IMR-90 (cell line): ENCODE data around the gene GPR183. TPM values are rescaled to one million over a fixed set of nuclear protein-coding genes. Genes with fewer than 3 reads are reported as not detected.

ENCODE experiments used
- ATAC-seq: fragments of 200-7000 bp; cut with Tn5 transposase; 2 replicates; pipeline ENCODE4 v1.9.1; 2020; ENCODE audit warnings: low read depth, mild to moderate bottlenecking, moderate library complexity
- BruUV-seq: library from RNA; stranded (reverse); fragments of 400-500 nt; replicated peaks from 2 replicates; lab custom pipeline; 2021; lab: Mats Ljungman, UMichigan
- CTCF ChIA-PET: fragments of 300-600 bp; formaldehyde crosslinking; extraction: SDS; loops from one replicate; lab custom pipeline; 2021; ENCODE audit warnings: antibody characterized with exemption; lab: Yijun Ruan, JAX
- POLR2A ChIA-PET: fragments of 300-600 bp; sonication (Branson Sonifier 250); formaldehyde crosslinking; loops from one replicate; lab custom pipeline; 2022; ENCODE audit warnings: antibody characterized with exemption; ENCODE audit not compliant: unreplicated experiment; lab: Charles Lee
- DNase-seq: peaks from one replicate; pipeline ENCODE4 v3.0.0; 2013
- H2AFZ ChIP-seq: replicated peaks from 2 replicates; pipeline ENCODE3; 2013; ENCODE audit warnings: low read length, mild to moderate bottlenecking; ENCODE audit not compliant: poor library complexity
- H2AK5ac ChIP-seq: 2 replicates; pipeline ENCODE4 v1.6.1; 2013; ENCODE audit warnings: low read depth, low read length, inconsistent platforms
- H2AK9ac ChIP-seq: replicated peaks from 2 replicates; pipeline ENCODE3; 2013; ENCODE audit warnings: mild to moderate bottlenecking, low read depth, low read length, moderate library complexity; ENCODE audit not compliant: poor library complexity
- H2BK120ac ChIP-seq: 2 replicates; pipeline ENCODE4 v1.6.1; 2013; ENCODE audit warnings: low read depth, low read length, inconsistent platforms
- H2BK15ac ChIP-seq: 3 replicates; pipeline ENCODE4 v1.6.1; 2013; ENCODE audit warnings: low read depth, low read length, inconsistent platforms
- H2BK20ac ChIP-seq: 2 replicates; pipeline ENCODE4 v1.6.1; 2013; ENCODE audit warnings: low read depth, mild to moderate bottlenecking, inconsistent platforms, low read length, moderate library complexity
- H2BK5ac ChIP-seq: 2 replicates; pipeline ENCODE4 v1.6.1; 2013; ENCODE audit warnings: mild to moderate bottlenecking, low read depth, low read length, inconsistent platforms; ENCODE audit not compliant: poor library complexity, severe bottlenecking
- H3K14ac ChIP-seq: replicated peaks from 2 replicates; pipeline ENCODE4 v1.6.1; 2013; ENCODE audit warnings: low read depth, low read length, inconsistent platforms
- H3K18ac ChIP-seq: 2 replicates; pipeline ENCODE4 v1.6.1; 2013; ENCODE audit warnings: low read depth, low read length, control low read depth
- H3K23ac ChIP-seq: 2 replicates; pipeline ENCODE4 v1.6.1; 2013; ENCODE audit warnings: low read depth, low read length, inconsistent platforms
- H3K27ac ChIP-seq: 2 replicates; pipeline ENCODE4 v1.5.1; 2013; ENCODE audit warnings: mild to moderate bottlenecking, control low read depth, low read length; ENCODE audit not compliant: insufficient read depth
- H3K27me3 ChIP-seq: 2 replicates; pipeline ENCODE4 v1.6.1; 2013; ENCODE audit warnings: low read length; ENCODE audit not compliant: control insufficient read depth, insufficient read depth
- H3K36me3 ChIP-seq: 2 replicates; pipeline ENCODE4 v1.6.1; 2013; ENCODE audit warnings: low read length, mixed read lengths; ENCODE audit not compliant: control insufficient read depth, insufficient read depth
- H3K4ac ChIP-seq: 2 replicates; pipeline ENCODE4 v1.6.1; 2013; ENCODE audit warnings: low read depth, low read length, inconsistent platforms
- H3K4me1 ChIP-seq: 2 replicates; pipeline ENCODE4 v1.6.1; 2013; ENCODE audit warnings: low read length, mixed read lengths; ENCODE audit not compliant: control insufficient read depth, insufficient read depth
- H3K4me2 ChIP-seq: 2 replicates; pipeline ENCODE4 v1.6.1; 2013; ENCODE audit warnings: low read depth, mild to moderate bottlenecking, control low read depth, low read length, moderate library complexity
- H3K4me3 ChIP-seq: 2 replicates; pipeline ENCODE4 v1.5.1; 2013; ENCODE audit warnings: low read depth, mild to moderate bottlenecking, control low read depth, low read length, moderate library complexity; ENCODE audit not compliant: insufficient read depth
- H3K56ac ChIP-seq: 2 replicates; pipeline ENCODE4 v1.6.1; 2013; ENCODE audit warnings: low read length, inconsistent platforms; ENCODE audit not compliant: insufficient read depth; ENCODE audit errors: extremely low read depth
- H3K79me1 ChIP-seq, 2 experiments: 2 replicates each; pipeline ENCODE4 v1.6.1; 2013; ENCODE audit warnings: low read length in 2 of 2, inconsistent platforms in 1 of 2, low read depth in 1 of 2
- H3K9ac ChIP-seq: 2 replicates; pipeline ENCODE4 v1.6.1; 2013; ENCODE audit warnings: low read depth, low read length, control low read depth
- H3K9me1 ChIP-seq: 2 replicates; pipeline ENCODE4 v1.6.1; 2013; ENCODE audit warnings: low read length, inconsistent platforms; ENCODE audit not compliant: insufficient read depth
- H3K9me3 ChIP-seq: 2 replicates; pipeline ENCODE4 v1.6.1; 2013; ENCODE audit warnings: low read length; ENCODE audit not compliant: control insufficient read depth, insufficient read depth
- H4K20me1 ChIP-seq: 2 replicates; pipeline ENCODE4 v1.6.1; 2013; ENCODE audit warnings: low read length, inconsistent platforms; ENCODE audit not compliant: insufficient read depth
- H4K5ac ChIP-seq: 2 replicates; pipeline ENCODE4 v1.6.1; 2013; ENCODE audit warnings: mild to moderate bottlenecking, low read depth, low read length, control low read depth
- H4K8ac ChIP-seq, 2 experiments: 2 replicates each; pipeline ENCODE4 v1.6.1; 2013; ENCODE audit warnings: low read depth in 2 of 2, low read length in 2 of 2, control low read depth in 1 of 2, inconsistent platforms in 1 of 2
- H4K91ac ChIP-seq: 2 replicates; pipeline ENCODE4 v1.6.1; 2013; ENCODE audit warnings: low read depth, low read length, inconsistent platforms; ENCODE audit not compliant: insufficient read depth
- CHD1 ChIP-seq: IDR thresholded peaks from 2 replicates; pipeline ENCODE4 v1.6.1; 2012; ENCODE audit warnings: low read depth, low read length, improper control_type of control experiment
- FOS ChIP-seq: fragments of 150-350 bp; IDR thresholded peaks from 2 replicates; pipeline ENCODE4 v1.6.1; 2016; ENCODE audit warnings: low read depth, low read length
- MAFK ChIP-seq: IDR thresholded peaks from 2 replicates; pipeline ENCODE4 v1.6.1; 2012; ENCODE audit warnings: low read depth, low read length, improper control_type of control experiment
- MXI1 ChIP-seq: IDR thresholded peaks from 2 replicates; pipeline ENCODE4 v1.6.1; 2012; ENCODE audit warnings: low read depth, mild to moderate bottlenecking, low read length, moderate library complexity, borderline replicate concordance
- NFE2L2 ChIP-seq: fragments of 150-350 bp; IDR thresholded peaks from 2 replicates; pipeline ENCODE4 v1.6.1; 2016; ENCODE audit warnings: low read depth, mild to moderate bottlenecking, low read length
- POLR2A ChIP-seq: IDR thresholded peaks from 2 replicates; pipeline ENCODE4 v1.6.1; 2012; ENCODE audit warnings: mild to moderate bottlenecking, low read depth, low read length
- WGBS, 2 experiments: methylation state at CpG; one replicate each; pipeline versions ENCODE4 v1.1.5 to v1.1.7; 2013; ENCODE audit warnings: missing lambda C conversion rate in 2 of 2; ENCODE audit not compliant: insufficient read length in 1 of 2; ENCODE audit errors: extremely low coverage in 2 of 2; 5-methylcytosine and 5-hydroxymethylcytosine counted together
- dilution Hi-C: fragments of 300-500 bp; cut with HindIII; formaldehyde crosslinking; loops from one replicate; pipeline ENCODE4 v1.14.3; 2018; ENCODE audit warnings: low sequenced_read_pairs; ENCODE audit not compliant: unreplicated experiment
- in situ Hi-C: fragments of 300-500 bp; cut with MboI; formaldehyde crosslinking; loops from 3 replicates; pipeline ENCODE4 v1.14.3; 2019; ENCODE audit warnings: low sequenced_read_pairs, inconsistent platforms, mixed read lengths
- intact Hi-C: fragments of 100-400 bp; cut with micrococcal nuclease; formaldehyde crosslinking; loops from 2 replicates; pipeline ENCODE4 v1.10.0; 2022
- polyA plus RNA-seq, 3 experiments: library from polyadenylated mRNA; depleted of rRNA; stranded (reverse); fragments of >200 nt; gene quantifications; 2 replicates each; pipeline ENCODE4 v1.2.3, GENCODE V29; 2012; ENCODE audit warnings: low replicate concordance in 1 of 3
- total RNA-seq: library from RNA; depleted of rRNA; stranded (reverse); fragments of >200 nt; gene quantifications from 2 replicates; pipeline ENCODE4 v1.2.3, GENCODE V29; 2012
- TF ChIP-seq, protein P1 (sequence below): fragments of 150-350 bp; IDR thresholded peaks from 2 replicates; pipeline ENCODE4 v1.6.1; 2017; ENCODE audit warnings: mild to moderate bottlenecking, antibody characterized with exemption, low read length, low read depth
- TF ChIP-seq, protein P2 (sequence below): fragments of 150-350 bp; IDR thresholded peaks from 2 replicates; pipeline ENCODE4 v1.6.1; 2016; ENCODE audit warnings: low read depth, mild to moderate bottlenecking, low read length, moderate library complexity, borderline replicate concordance
- TF ChIP-seq, protein P3 (sequence below): conservative IDR thresholded peaks from 2 replicates; pipeline ENCODE4 v1.5.1; 2012; ENCODE audit warnings: mild to moderate bottlenecking, low read depth, low read length, improper control_type of control experiment

GPR183 gene
- total and polyA plus RNA-seq, 2 of the 4 experiments (the other 2 are of a cell fraction) = 0.18 to 0.31 TPM

DNA sequence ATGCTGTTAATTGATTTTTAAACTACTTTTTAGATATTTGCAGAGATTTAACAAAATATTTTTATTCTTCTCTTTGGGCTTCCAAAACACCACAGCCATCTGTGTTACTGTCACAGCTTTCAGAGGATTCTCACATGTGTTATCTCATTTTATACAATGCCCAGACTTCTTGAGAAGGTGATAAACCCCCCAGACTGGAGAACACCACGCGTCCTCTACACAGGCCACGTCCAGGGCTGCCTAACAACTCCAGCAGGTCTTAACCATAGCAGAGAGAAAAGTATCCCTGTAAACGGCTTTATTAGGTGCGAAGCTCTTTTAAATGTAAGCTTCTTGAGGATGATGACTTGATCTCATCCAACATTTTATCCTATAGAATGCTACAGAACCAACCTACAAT lies 2.0 kb downstream of the GPR183 start:
- Histone ChIP-seq H2AFZ (no peak overlapping the region), H3K27ac (no peak overlapping the region), H3K79me1 (peaks cover 5 to 11% of the 10 kb centered on the region in 2 experiments; a peak in 3 of 4 replicates), H3K14ac (no peak overlapping the region), H4K91ac (no peak overlapping the region), H2BK15ac (no peak overlapping the region), H3K9ac (no peak overlapping the region), H4K20me1 (peaks cover 11% of the 10 kb centered on the region), H3K9me3 (no peaks in the 10 kb centered on the region), H3K4me1 (peaks cover 9% of the 10 kb centered on the region), H3K4ac (no peak overlapping the region), H2AK5ac (no peak overlapping the region), H2BK20ac (no peak overlapping the region), H3K36me3 (peaks cover 2% of the 10 kb centered on the region; the same call in 1 of the 2 replicates), H3K56ac (no peak overlapping the region), H4K8ac (no peak overlapping the region), H2BK5ac (no peak overlapping the region), H2AK9ac (no peak overlapping the region), H3K4me3 (no peak overlapping the region), H3K4me2 (no peak overlapping the region), H3K27me3 (no peaks in the 10 kb centered on the region), H3K18ac (no peak overlapping the region), H4K5ac (no peak overlapping the region), H2BK120ac (no peak overlapping the region), H3K9me1 (peaks cover 11% of the 10 kb centered on the region), H3K23ac (no peak overlapping the region)
- WGBS, 2 experiments = no CpG with 5 or more reads among the region's 5 CpGs
- dilution Hi-C loops (no loop called here), in situ Hi-C loops (no loop called here), intact Hi-C loops (no loop called here)
- ChIA-PET POLR2A (no interaction called here), CTCF (interaction anchor here (1.1 kb wide), 1 partner anchor 39 kb away, joined by 3 read pairs; no protein-coding TSS in a partner anchor)
- BruUV-seq = no TSS peak
- TF ChIP-seq, protein P1, sequence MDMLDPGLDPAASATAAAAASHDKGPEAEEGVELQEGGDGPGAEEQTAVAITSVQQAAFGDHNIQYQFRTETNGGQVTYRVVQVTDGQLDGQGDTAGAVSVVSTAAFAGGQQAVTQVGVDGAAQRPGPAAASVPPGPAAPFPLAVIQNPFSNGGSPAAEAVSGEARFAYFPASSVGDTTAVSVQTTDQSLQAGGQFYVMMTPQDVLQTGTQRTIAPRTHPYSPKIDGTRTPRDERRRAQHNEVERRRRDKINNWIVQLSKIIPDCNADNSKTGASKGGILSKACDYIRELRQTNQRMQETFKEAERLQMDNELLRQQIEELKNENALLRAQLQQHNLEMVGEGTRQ = no peak
- TF ChIP-seq, protein P2, sequence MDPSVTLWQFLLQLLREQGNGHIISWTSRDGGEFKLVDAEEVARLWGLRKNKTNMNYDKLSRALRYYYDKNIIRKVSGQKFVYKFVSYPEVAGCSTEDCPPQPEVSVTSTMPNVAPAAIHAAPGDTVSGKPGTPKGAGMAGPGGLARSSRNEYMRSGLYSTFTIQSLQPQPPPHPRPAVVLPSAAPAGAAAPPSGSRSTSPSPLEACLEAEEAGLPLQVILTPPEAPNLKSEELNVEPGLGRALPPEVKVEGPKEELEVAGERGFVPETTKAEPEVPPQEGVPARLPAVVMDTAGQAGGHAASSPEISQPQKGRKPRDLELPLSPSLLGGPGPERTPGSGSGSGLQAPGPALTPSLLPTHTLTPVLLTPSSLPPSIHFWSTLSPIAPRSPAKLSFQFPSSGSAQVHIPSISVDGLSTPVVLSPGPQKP = no peak
- no peak for TF ChIP-seq MAFK
- no peak for TF ChIP-seq MXI1
- no peak for TF ChIP-seq CHD1
- TF ChIP-seq FOS = no peak
- TF ChIP-seq NFE2L2 = no peak
- no peak for TF ChIP-seq POLR2A
- TF ChIP-seq, protein P3, sequence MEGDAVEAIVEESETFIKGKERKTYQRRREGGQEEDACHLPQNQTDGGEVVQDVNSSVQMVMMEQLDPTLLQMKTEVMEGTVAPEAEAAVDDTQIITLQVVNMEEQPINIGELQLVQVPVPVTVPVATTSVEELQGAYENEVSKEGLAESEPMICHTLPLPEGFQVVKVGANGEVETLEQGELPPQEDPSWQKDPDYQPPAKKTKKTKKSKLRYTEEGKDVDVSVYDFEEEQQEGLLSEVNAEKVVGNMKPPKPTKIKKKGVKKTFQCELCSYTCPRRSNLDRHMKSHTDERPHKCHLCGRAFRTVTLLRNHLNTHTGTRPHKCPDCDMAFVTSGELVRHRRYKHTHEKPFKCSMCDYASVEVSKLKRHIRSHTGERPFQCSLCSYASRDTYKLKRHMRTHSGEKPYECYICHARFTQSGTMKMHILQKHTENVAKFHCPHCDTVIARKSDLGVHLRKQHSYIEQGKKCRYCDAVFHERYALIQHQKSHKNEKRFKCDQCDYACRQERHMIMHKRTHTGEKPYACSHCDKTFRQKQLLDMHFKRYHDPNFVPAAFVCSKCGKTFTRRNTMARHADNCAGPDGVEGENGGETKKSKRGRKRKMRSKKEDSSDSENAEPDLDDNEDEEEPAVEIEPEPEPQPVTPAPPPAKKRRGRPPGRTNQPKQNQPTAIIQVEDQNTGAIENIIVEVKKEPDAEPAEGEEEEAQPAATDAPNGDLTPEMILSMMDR = no peak
- DNase-seq (no peak), ATAC-seq (no peak)
